ENCODE results near the gene FAM83B. TPM values are rescaled to one million over a fixed set of nuclear protein-coding genes. Genes with fewer than 3 reads are reported as not detected.
"Not testable (repeated sequence)": the region's sequence is repeated elsewhere in the genome, so short reads cannot be mapped to it uniquely, and the experiment has no call there.

Gene FAM83B
- total RNA-seq, 1 donor from 2014 or later = not detected

DNA sequence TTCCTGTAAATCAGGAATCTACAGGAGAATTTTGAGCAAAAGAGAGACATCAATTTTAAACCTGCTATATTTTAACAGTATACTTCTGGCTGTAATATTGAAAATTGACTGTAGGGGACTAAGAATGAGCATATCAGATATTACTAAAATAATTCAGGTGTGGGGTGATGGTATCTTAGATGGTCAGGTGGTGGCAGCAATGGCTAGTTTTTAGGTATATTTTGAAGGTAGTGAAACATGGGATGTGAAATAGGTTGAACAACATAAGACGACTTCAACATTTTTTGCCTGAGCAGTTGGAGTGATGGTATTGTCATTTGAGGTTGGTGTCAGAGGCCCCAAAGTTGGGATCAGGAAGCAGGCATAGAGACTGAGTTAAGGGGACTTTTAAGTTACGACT lies 32.1 kb downstream of the FAM83B start:
- Histone ChIP-seq H3K4me3 (no peak overlapping the region), H3K36me3 (no peaks in the 10 kb centered on the region), H3K27ac (no peak overlapping the region), H3K4me1 (no peaks in the 10 kb centered on the region), H3K27me3 (no peaks in the 10 kb centered on the region), H3K9me3 (no peaks in the 10 kb centered on the region)
- DNase-seq (ENCODE audit: low spot score in 2 of 2) = no peak
- intact Hi-C loops (cut with DNase I) = no loop called here
- TF ChIP-seq, protein P1, sequence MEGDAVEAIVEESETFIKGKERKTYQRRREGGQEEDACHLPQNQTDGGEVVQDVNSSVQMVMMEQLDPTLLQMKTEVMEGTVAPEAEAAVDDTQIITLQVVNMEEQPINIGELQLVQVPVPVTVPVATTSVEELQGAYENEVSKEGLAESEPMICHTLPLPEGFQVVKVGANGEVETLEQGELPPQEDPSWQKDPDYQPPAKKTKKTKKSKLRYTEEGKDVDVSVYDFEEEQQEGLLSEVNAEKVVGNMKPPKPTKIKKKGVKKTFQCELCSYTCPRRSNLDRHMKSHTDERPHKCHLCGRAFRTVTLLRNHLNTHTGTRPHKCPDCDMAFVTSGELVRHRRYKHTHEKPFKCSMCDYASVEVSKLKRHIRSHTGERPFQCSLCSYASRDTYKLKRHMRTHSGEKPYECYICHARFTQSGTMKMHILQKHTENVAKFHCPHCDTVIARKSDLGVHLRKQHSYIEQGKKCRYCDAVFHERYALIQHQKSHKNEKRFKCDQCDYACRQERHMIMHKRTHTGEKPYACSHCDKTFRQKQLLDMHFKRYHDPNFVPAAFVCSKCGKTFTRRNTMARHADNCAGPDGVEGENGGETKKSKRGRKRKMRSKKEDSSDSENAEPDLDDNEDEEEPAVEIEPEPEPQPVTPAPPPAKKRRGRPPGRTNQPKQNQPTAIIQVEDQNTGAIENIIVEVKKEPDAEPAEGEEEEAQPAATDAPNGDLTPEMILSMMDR (IDR thresholded peaks at IDR 0.05) = no peak

DNA sequence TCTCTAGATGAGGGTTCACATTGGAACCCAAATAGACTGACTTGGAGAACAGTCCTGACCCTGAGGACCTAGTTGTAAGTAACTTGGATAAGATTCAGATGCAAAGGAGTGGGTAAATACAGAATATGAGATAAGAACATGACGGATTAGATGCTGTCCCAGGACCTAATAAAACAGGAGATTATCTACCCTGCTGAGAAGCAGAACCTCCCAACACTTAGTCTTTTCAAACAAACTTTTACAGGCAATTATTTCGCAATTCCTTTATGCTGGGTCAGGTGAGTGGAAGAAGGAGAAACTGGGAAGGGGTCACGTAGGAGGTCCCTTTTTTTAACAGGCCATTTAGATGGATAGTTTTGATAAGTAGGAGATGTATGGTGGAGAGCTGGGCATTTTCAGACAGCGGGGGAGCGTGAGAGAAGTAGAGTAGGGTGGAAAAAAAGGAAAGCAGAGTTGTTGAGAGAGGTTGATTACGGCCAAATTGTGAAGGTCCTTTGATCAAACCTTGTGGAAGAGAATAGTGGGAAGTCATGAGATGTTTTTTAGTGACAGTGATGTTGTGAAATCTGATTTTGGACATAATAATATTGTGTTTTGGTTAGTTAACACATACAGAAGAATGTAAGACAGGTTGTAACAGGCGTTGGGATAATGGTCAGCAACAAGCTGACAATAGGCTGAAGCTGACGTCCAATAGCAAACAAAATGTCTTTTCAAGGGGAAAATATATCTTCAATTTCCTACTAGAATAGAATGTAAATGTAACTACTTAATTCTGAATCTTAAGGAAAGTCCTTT lies 32.8 kb downstream of the FAM83B start:
- no peaks in the 10 kb centered on the region for H3K4me1 ChIP-seq
- DNase-seq (ENCODE audit: low spot score in 2 of 2) = no peak
- intact Hi-C loops (cut with DNase I) = no loop called here
- H3K27ac ChIP-seq = no peak overlapping the region
- TF ChIP-seq, protein P1 (IDR thresholded peaks at IDR 0.05) = no peak
- no peaks in the 10 kb centered on the region for H3K36me3 ChIP-seq
- H3K27me3 ChIP-seq = no peaks in the 10 kb centered on the region
- no peak overlapping the region for H3K4me3 ChIP-seq
- H3K9me3 ChIP-seq = no peaks in the 10 kb centered on the region

DNA sequence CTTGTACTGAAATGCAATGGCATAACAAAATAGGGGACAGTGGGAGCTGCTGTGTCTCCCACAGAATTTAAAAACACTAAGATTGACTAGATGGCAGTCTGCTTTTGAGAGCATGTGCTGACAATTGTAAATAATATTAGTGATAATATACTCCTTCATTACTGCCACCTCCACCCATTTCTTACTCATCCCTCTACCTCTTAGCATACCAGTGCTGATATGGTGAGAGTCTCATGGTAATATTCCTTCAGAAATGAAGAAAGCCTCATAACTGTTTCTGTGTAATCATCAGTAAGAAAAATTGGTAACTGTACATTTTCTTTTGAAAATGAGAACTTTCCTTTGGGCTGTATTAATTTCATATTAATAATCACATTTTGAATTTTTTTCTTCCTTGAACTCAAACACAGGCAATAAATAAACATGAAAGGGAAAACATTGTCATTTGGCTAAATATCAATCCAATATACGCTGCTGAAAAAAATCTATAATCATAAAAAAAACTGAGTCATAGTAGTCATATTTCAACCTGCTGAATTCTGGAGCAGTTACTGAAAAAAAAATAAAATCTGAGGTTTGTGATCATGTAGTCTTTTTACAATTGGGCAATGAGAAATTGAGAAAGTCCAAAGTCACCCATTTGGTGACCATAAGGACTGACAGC lies 34.6 kb downstream of the FAM83B start:
- DNase-seq (ENCODE audit: low spot score in 2 of 2) = no peak
- TF ChIP-seq, protein P1 (IDR thresholded peaks at IDR 0.05) = no peak
- Histone ChIP-seq H3K27me3 (no peaks in the 10 kb centered on the region), H3K27ac (no peak overlapping the region), H3K36me3 (no peaks in the 10 kb centered on the region), H3K4me3 (no peak overlapping the region), H3K4me1 (no peaks in the 10 kb centered on the region), H3K9me3 (no peaks in the 10 kb centered on the region)
- intact Hi-C loops (cut with DNase I) = no loop called here

DNA sequence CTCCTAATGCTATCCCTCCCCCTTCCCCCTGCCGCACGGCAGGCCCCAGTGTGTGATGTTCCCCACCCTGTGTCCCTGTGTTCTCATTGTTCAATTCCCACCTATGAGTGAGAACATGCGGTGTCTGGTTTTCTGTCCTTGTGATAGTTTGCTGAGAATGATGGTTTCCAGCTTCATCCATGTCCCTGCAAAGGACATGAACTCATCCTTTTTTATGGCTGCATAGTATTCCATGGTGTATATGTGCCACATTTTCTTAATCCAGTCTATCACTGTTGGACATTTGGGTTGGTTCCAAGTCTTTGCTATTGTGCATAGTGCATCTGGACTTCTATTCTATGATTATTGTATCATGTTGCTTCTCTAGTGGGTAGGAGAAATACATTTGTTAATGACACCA lies 35.3 kb downstream of the FAM83B start:
- H3K4me1 ChIP-seq; H3K4me3 ChIP-seq; H3K27me3 ChIP-seq; intact Hi-C loops (cut with DNase I); DNase-seq (ENCODE audit: low spot score in 2 of 2); H3K27ac ChIP-seq; H3K36me3 ChIP-seq; H3K9me3 ChIP-seq: not testable (repeated sequence)

GRCh38 chr6:54886932-54887584 lies 40.5 kb downstream of the FAM83B start:
- H3K4me1 ChIP-seq = no peaks in the 10 kb centered on the region
- no peak for DNase-seq (ENCODE audit: low spot score in 2 of 2)
- TF ChIP-seq, protein P1 (IDR thresholded peaks at IDR 0.05) = no peak

GRCh38 chr6:54891536-54891935 lies 45.0 kb downstream of the FAM83B start:
- no peaks in the 10 kb centered on the region for H3K4me1 ChIP-seq
- H3K4me3 ChIP-seq = no peak overlapping the region
- intact Hi-C loops (cut with DNase I) = no loop called here
- DNase-seq (ENCODE audit: low spot score in 2 of 2) = no peak
- H3K27ac ChIP-seq = no peak overlapping the region
- H3K9me3 ChIP-seq = no peaks in the 10 kb centered on the region
- no peaks in the 10 kb centered on the region for H3K36me3 ChIP-seq
- H3K27me3 ChIP-seq = no peaks in the 10 kb centered on the region
- TF ChIP-seq, protein P1 (IDR thresholded peaks at IDR 0.05) = no peak

More at GRCh38 chr6:54886932-54887584, 40.5 kb downstream of the FAM83B start:
- H3K36me3 ChIP-seq = no peaks in the 10 kb centered on the region
- intact Hi-C loops (cut with DNase I) = no loop called here
- no peak overlapping the region for H3K4me3 ChIP-seq
- H3K27ac ChIP-seq = no peak overlapping the region
- H3K9me3 ChIP-seq = no peaks in the 10 kb centered on the region
- H3K27me3 ChIP-seq = no peaks in the 10 kb centered on the region
